Measurements from ENCODE around the gene DHRS7C.

Gene DHRS7C

DNA sequence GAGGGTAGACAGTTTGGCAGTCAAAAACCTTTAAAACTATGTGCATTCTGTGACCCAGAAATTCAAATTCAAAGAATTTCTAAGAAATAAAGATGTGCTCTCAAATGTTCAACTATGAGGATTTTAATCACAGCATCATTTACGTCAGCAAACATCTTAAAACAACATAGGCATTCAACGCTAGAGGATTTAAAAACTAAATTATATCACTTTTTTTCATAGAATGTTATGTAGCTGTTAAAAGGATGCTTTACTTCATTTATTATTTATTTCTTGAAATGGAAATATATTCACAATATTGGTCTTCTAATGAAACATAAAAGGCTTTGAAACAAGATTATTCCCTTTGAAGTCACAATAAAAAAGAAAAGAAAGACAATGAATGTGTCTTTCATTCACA is 38.0 kb upstream of the DHRS7C start:
- TF ChIP-seq CTCF (IDR thresholded peaks at IDR 0.05), result no peak
- H3K4me1 ChIP-seq, result no peaks in the 10 kb centered on the region
- intact Hi-C loops (cut with DNase I; ENCODE audit: low total_unique reads), result no loop called here
- H3K36me3 ChIP-seq, result no peaks in the 10 kb centered on the region
- H3K9me3 ChIP-seq, result no peaks in the 10 kb centered on the region
- H3K27me3 ChIP-seq, result peaks cover 0 to 11% of the 10 kb centered on the region in 2 donors
- no peak overlapping the region for H3K27ac ChIP-seq
- H3K4me3 ChIP-seq, result no peak overlapping the region
- no peak for DNase-seq

GRCh38 chr17:9828296-9829295 is 37.2 kb upstream of the DHRS7C start:
- intact Hi-C loops (cut with DNase I; ENCODE audit: low total_unique reads), result no loop called here
- Histone ChIP-seq H3K4me3 (no peak overlapping the region), H3K36me3 (no peaks in the 10 kb centered on the region), H3K4me1 (no peaks in the 10 kb centered on the region), H3K27me3 (peaks cover 0 to 11% of the 10 kb centered on the region in 2 donors), H3K27ac (no peak overlapping the region), H3K9me3 (no peaks in the 10 kb centered on the region)
- DNase-seq, result no peak
- no peak for TF ChIP-seq CTCF (IDR thresholded peaks at IDR 0.05)

DNA sequence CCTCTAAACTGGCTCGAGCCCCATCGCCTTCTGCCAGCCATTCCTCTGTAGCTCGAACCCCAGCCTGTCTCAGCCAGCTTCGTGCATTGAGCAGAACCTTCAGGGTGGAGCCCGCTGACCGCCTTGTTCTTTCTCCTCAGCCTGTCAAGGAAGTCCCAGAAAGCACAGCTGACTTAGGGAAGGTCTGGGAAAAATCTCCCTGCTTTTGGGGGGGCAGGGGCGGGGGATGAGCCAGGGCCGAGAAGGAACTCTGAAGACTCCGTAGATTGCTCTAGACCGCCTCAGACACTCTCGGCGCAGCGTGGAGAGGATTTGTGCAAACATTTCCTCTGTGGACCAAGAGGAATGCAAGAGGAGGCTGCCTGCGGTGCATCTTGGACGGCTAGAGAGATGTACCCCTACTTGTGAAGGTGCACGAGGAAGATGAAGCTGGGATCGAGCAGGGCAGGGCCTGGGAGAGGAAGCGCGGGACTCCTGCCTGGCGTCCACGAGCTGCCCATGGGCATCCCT is 34.3 kb upstream of the DHRS7C start, which contains the start of gene GLP2R:
Gene GLP2R, plus strand, starts transcription at position 284 of the 510 bp plus-strand sequence. Its CDS starts 140 bp downstream, at position 424.
- H3K27ac ChIP-seq, result no peak within 1 kb of the TSS
- no peak for DNase-seq
- peaks cover 0 to 13% of the 10 kb centered on the region in 2 donors for H3K27me3 ChIP-seq
- no peaks in the 10 kb centered on the region for H3K9me3 ChIP-seq
- no peaks in the 10 kb centered on the region for H3K36me3 ChIP-seq
- no peaks in the 10 kb centered on the region for H3K4me1 ChIP-seq
- TF ChIP-seq CTCF (IDR thresholded peaks at IDR 0.05), result no peak
- H3K4me3 ChIP-seq, result no peak within 1 kb of the TSS
- intact Hi-C loops (cut with DNase I; ENCODE audit: low total_unique reads), result no loop called here

DNA sequence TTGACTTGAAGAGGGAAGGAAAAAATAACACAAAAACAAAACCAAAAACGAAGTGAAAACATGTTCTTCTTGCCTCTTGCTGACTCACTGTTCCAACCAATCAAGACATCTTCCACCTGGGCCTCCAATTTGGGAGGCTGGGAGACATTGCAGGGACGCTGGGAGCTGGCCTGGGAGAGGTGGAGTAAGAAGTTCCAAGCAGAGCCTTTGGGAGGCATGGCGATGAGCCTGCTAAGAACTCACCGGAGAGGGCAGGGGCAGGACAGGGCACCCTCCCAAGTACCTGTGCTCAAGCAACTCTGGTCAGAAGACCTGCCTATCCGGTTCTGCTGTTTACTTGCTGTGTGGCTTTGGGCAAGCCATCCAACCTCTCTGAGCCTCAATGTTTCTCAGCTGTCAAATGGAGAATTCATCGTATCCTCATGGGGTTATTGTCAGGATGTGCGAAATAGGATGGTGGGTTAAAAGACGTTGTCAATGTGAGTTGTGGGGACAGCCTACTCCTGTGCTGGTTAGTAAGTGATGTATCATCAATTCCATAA is 33.5 kb upstream of the DHRS7C start:
- no peaks in the 10 kb centered on the region for H3K4me1 ChIP-seq
- no peak overlapping the region for H3K4me3 ChIP-seq
- no peak for TF ChIP-seq CTCF (IDR thresholded peaks at IDR 0.05)
- no peaks in the 10 kb centered on the region for H3K36me3 ChIP-seq
- DNase-seq, result no peak
- intact Hi-C loops (cut with DNase I; ENCODE audit: low total_unique reads), result no loop called here
- no peak overlapping the region for H3K27ac ChIP-seq
- H3K27me3 ChIP-seq, result peaks cover 0 to 13% of the 10 kb centered on the region in 2 donors
- H3K9me3 ChIP-seq, result no peaks in the 10 kb centered on the region

DNA sequence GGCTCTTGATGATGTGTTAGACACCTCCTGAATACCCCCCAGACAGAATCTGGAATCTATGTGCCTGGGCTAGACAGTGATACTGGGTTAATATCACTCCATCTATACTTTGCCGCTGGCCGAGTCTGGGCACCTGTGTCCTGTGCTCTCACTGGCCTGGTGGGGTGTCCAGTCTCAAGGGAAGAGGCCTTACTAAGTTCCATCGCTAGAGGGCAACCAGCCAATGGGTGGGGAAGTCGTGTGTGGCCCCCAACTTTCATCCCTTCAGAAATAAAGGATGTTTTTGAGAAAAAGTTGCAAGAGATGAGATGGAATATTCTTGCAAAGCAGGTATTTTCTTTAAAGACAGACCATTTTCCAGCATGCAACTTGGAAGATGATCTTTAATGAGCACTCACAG is 32.7 kb upstream of the DHRS7C start:
- H3K27me3 ChIP-seq, result peaks cover 0 to 13% of the 10 kb centered on the region in 2 donors
- H3K4me1 ChIP-seq, result no peaks in the 10 kb centered on the region
- intact Hi-C loops (cut with DNase I; ENCODE audit: low total_unique reads), result no loop called here
- TF ChIP-seq CTCF (IDR thresholded peaks at IDR 0.05), result no peak
- no peaks in the 10 kb centered on the region for H3K36me3 ChIP-seq
- no peaks in the 10 kb centered on the region for H3K9me3 ChIP-seq
- H3K27ac ChIP-seq, result no peak overlapping the region
- DNase-seq, result no peak
- H3K4me3 ChIP-seq, result no peak overlapping the region

All from tibial artery (tissue), 4 donors.